Fibroblast of lung (primary cell): ENCODE data around the gene FDXACB1.

Experiments used
- CTCF ChIP-seq, 2 donors: IDR thresholded peaks in 1 of 2; conservative IDR thresholded peaks in 1 of 2; 1 replicate in 1 of 2; 2 replicates in 1 of 2; pipeline ENCODE4 v1.5.1; 2011 to 2012; ENCODE audit warnings: low read length in 2 of 2, control low read depth in 1 of 2, inconsistent platforms in 1 of 2, low read depth in 1 of 2, mild to moderate bottlenecking in 1 of 2
- EZH2 ChIP-seq: IDR thresholded peaks from 2 replicates; pipeline ENCODE4 v1.5.1; 2012; ENCODE audit warnings: low read length, control low read depth, mild to moderate bottlenecking; ENCODE audit errors: missing control alignments

DNA sequence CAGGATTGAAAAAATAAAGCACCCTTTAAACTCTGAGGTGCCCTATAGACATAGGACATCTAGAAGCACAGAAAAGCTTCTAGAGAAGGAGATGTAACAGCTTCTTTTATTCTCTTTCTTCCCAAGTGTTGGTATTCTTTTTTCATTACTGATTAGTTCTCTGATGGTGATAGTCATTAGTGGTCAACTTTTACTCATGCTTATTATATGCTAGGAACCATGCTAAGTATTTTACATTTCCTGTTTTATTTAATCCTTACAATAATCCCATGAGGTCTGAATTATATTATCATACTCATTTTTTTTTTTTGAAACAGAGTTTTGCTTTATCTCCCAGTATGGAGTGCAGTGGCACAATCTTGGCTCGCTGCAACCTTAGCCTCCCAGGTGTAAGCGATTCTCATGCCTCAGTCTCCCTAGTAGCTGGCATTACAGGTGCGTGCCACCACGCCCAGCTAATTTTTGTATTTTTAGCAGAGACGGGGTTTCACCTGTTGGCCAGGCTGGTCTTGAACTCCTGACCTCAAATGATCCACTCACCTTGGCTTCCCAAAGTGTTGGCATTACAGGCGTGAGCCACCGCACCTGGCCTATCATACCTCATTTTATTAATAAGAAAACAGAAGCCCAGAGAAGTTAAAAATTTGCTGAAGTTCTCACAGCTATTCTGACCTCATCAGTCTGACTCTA, 42.7 kb upstream of the FDXACB1 start:
- TF ChIP-seq CTCF (conservative IDR thresholded peaks at IDR 0.05 in 1 of 2, IDR thresholded peaks at IDR 0.05 in 1 of 2; ENCODE audit: low read depth in 1 of 2, low read length in 2 of 2) (no peak), EZH2 (no peak)
